ENCODE data around the gene OR51E1. TPM values are rescaled to one million over a fixed set of nuclear protein-coding genes. Genes with fewer than 3 reads are reported as not detected.

Gene OR51E1
- total RNA-seq, 3 donors from 2014 or later, result 0.32 to 0.95 (median 0.67) TPM

DNA sequence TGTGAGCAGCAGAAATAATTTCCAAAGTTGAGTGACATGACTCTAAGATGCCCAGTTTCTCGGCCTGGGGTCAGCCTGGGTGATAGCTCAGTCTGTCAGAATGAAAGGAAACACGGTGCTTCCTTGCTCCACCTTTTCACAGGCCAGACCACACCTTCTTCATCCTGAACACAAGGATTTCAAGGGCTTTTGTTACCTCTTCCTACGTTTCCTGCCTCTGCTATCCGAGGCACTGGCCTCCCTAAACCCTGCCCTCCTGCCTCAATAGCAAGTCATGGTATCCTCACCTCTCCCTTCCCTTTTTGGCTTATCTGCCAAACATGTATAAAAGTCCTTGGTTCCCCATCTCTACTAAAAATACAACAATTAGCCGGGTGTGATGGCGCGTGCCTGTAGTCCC is 1.7 kb upstream of the OR51E1 start:
- intact Hi-C loops (cut with DNase I, micrococcal nuclease), result no loop called here
- Histone ChIP-seq H3K4me3 (no peak overlapping the region), H3K9me3 (no peaks in the 10 kb centered on the region), H3K36me3 (ENCODE audit: low read depth) (no peaks in the 10 kb centered on the region), H3K4me1 (ENCODE audit: low read depth) (no peaks in the 10 kb centered on the region)
- DNase-seq (no peak), ATAC-seq (no peak)
- TF ChIP-seq, protein P1, sequence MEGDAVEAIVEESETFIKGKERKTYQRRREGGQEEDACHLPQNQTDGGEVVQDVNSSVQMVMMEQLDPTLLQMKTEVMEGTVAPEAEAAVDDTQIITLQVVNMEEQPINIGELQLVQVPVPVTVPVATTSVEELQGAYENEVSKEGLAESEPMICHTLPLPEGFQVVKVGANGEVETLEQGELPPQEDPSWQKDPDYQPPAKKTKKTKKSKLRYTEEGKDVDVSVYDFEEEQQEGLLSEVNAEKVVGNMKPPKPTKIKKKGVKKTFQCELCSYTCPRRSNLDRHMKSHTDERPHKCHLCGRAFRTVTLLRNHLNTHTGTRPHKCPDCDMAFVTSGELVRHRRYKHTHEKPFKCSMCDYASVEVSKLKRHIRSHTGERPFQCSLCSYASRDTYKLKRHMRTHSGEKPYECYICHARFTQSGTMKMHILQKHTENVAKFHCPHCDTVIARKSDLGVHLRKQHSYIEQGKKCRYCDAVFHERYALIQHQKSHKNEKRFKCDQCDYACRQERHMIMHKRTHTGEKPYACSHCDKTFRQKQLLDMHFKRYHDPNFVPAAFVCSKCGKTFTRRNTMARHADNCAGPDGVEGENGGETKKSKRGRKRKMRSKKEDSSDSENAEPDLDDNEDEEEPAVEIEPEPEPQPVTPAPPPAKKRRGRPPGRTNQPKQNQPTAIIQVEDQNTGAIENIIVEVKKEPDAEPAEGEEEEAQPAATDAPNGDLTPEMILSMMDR (IDR thresholded peaks at IDR 0.05), result no peak

DNA sequence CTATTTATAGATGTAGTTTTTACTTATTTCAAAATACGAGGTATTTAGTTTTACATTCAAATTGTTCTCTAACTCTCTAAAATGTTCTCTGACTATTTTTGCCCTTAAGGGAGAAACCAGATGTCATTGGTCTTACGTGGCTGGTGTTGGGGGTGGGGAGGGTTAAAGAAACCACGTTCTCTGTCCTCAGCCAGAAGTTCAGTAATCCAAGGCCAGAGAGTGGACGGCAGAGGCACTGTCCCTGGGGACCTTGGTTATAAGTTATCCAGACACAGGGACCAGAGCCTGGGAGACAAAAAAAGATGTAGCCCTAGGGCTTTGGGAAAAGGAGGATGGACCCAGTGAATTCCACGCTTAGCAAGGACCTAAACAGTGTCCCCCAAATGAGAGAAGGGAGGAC is 706 bp upstream of the OR51E1 start:
- no peak overlapping the region for H3K4me3 ChIP-seq
- H3K4me1 ChIP-seq (ENCODE audit: low read depth), result no peaks in the 10 kb centered on the region
- DNase-seq, result no peak
- TF ChIP-seq, protein P1 (IDR thresholded peaks at IDR 0.05), result no peak
- H3K9me3 ChIP-seq, result no peaks in the 10 kb centered on the region
- no peak for ATAC-seq
- H3K36me3 ChIP-seq (ENCODE audit: low read depth), result no peaks in the 10 kb centered on the region
- intact Hi-C loops (cut with DNase I, micrococcal nuclease), result no loop called here

DNA sequence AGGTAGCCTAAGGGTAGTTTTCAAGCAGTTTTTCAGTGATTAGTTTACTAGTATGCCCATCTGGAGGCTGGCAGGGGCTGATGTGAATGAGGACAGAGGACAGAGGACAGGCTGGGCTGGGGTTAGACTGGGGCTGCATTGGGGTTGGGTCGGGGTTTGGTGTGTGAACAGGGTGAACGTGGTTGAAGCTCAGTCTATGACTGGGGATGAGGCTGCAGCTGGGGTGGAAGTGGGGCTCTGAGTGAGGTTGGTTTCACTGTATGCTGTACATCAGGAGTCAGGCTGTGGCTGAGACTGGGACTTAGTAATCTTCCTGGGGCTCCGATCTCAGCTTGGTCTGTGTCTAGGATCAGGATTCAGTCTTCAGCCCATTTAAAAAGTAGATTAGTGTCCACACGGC is 451 bp downstream of the OR51E1 start:
- H3K4me1 ChIP-seq (ENCODE audit: low read depth), result no peaks in the 10 kb centered on the region
- H3K9me3 ChIP-seq, result no peaks in the 10 kb centered on the region
- no peaks in the 10 kb centered on the region for H3K36me3 ChIP-seq (ENCODE audit: low read depth)
- intact Hi-C loops (cut with DNase I, micrococcal nuclease), result no loop called here
- ATAC-seq (no peak), DNase-seq (no peak)
- TF ChIP-seq, protein P1 (IDR thresholded peaks at IDR 0.05), result no peak
- no peak overlapping the region for H3K4me3 ChIP-seq

DNA sequence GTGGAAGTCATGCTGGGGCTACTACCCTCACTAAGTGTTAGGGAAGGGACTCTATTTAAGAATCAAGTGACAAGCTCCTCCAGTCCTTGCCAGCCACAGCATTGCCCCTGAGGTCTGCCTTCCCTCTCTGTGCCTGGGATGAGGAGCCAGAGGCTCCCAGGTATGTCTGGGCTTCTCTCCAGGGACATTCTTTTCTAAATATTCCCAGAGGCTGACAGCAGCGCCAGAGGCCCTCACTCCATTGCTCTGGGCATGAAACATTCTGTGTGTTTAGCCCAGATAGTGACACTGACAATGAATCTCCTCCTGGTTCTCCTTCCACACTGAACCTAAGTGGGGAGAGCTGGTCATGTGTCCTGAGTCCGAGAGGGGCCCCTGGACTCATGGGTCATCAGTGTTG is 2.2 kb downstream of the OR51E1 start:
- DNase-seq (no peak), ATAC-seq (no peak)
- H3K36me3 ChIP-seq (ENCODE audit: low read depth), result no peaks in the 10 kb centered on the region
- no peaks in the 10 kb centered on the region for H3K9me3 ChIP-seq
- no peak overlapping the region for H3K4me3 ChIP-seq
- H3K4me1 ChIP-seq (ENCODE audit: low read depth), result no peaks in the 10 kb centered on the region
- intact Hi-C loops (cut with DNase I, micrococcal nuclease), result no loop called here
- TF ChIP-seq, protein P1 (IDR thresholded peaks at IDR 0.05), result no peak

DNA sequence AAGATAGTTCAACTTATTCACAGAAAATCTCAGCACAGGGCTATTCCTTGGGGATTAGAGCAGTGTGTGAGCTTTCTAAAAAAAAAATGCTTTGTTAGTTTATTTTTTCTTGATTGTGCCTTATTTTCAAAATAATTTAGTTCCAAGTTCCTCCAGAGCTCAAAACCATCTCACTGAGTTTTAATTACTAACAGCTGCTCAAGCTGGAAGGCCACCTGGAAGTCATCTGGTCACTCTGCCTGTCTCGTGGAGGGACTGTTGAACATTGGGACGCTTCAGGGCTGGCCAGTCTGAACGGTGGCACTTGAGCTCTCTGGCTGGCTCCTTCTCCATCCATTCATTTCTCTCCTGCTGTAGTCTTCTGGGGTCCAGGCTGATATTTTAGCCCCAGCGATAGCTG is 4.0 kb downstream of the OR51E1 start:
- TF ChIP-seq, protein P1 (IDR thresholded peaks at IDR 0.05), result no peak
- no peak for ATAC-seq
- intact Hi-C loops (cut with DNase I, micrococcal nuclease), result no loop called here

More for the DNA sequence above, 4.0 kb downstream of the OR51E1 start:
- DNase-seq, result no peak
- H3K4me3 ChIP-seq, result no peak overlapping the region
- no peaks in the 10 kb centered on the region for H3K36me3 ChIP-seq (ENCODE audit: low read depth)
- H3K9me3 ChIP-seq, result no peaks in the 10 kb centered on the region
- H3K4me1 ChIP-seq (ENCODE audit: low read depth), result no peaks in the 10 kb centered on the region
